Adrenal gland (tissue), 12 donors: ENCODE measurements around the gene SFXN5. TPM values are rescaled to one million over a fixed set of nuclear protein-coding genes. Genes with fewer than 3 reads are reported as not detected.

Source experiments
- DNase-seq, 7 donors: peaks; one replicate each; pipeline ENCODE4 v3.0.0-alpha.2; 2019 to 2020
- H3K27ac ChIP-seq, 5 donors: fragments of 200-600 bp; sonication (generic) in 4 of 5; 1 replicate in 3 of 5; 2 replicates in 2 of 5; pipeline versions ENCODE4 v1.5.1 to v1.8.0; 2016 to 2020; ENCODE audit warnings: mild to moderate bottlenecking in 1 of 5
- H3K27me3 ChIP-seq: fragments of 200-600 bp; 2 replicates; pipeline ENCODE4 v1.8.0; 2021
- H3K36me3 ChIP-seq, 2 donors: fragments of 200-600 bp; replicated peaks in 1 of 2; 1 replicate in 1 of 2; 2 replicates in 1 of 2; pipeline versions ENCODE4 v1.5.1 to v1.8.0; 2018 to 2022
- H3K4me1 ChIP-seq, 2 donors: fragments of 200-600 bp; replicated peaks in 1 of 2; 1 replicate in 1 of 2; 2 replicates in 1 of 2; pipeline versions ENCODE4 v1.5.1 to v1.8.0; 2018 to 2021
- H3K4me3 ChIP-seq, 4 donors: fragments of 200-600 bp; sonication (generic) in 3 of 4; one replicate each; pipeline ENCODE4 v1.5.1; 2016 to 2018
- H3K9me3 ChIP-seq, 3 donors: fragments of 200-600 bp; sonication (generic) in 1 of 3; replicated peaks in 1 of 3; 1 replicate in 2 of 3; 2 replicates in 1 of 3; pipeline versions ENCODE4 v1.5.1 to v1.8.0; 2016 to 2021
- POLR2A ChIP-seq, 2 donors: fragments of 450-650 bp; IDR thresholded peaks; one replicate each; pipeline ENCODE4 v1.6.1; 2017; ENCODE audit warnings: antibody characterized with exemption in 2 of 2, mild to moderate bottlenecking in 2 of 2, moderate library complexity in 1 of 2
- WGBS, 4 donors: extraction: QIAGEN DNeasy Blood & Tissue Kit in 2 of 4; methylation state at CpG; one replicate each; pipeline versions ENCODE4 v1.1.5 to v1.1.7; 2013 to 2017; 5-methylcytosine and 5-hydroxymethylcytosine counted together
- intact Hi-C, 2 donors: fragments of 100-400 bp; cut with DNase I; formaldehyde crosslinking; loops; one replicate each; pipeline versions ENCODE4 v1.14.1 to v1.15.0; 2022 to 2023
- polyA plus RNA-seq, 3 donors: library from polyadenylated mRNA; stranded (reverse); fragments of 200-250 nt in 2 of 3; fragments of 350-450 nt in 1 of 3; fragmentation: Illumina TruSeq in 1 of 3; extraction: RNeasy Lipid Tissue Mini Kit (QIAGEN cat#74804) in 1 of 3; gene quantifications; one replicate each; pipeline ENCODE4 v1.2.3, GENCODE V29; 2013 to 2014
- total RNA-seq, 9 donors: library from RNA; depleted of rRNA in 4 of 9; stranded (reverse); fragments of >200 nt in 4 of 9; fragments of 120-200 nt in 1 of 9; fragmentation: NEBNext Ultra II Directional in 1 of 9; extraction: Animal tissue kit (Norgen Biotek cat#: 25700) in 1 of 9; gene quantifications; one replicate each; pipeline versions ENCODE4 v1.1.0 to v1.2.4, GENCODE V29; 2013 to 2023
- TF ChIP-seq, protein P1 (sequence below), 6 experiments: fragments of 450-650 bp in 4 of 6; fragments of 200-600 bp in 2 of 6; sonication (generic) in 1 of 6; IDR thresholded peaks; 1 replicate in 5 of 6; 2 replicates in 1 of 6; pipeline versions ENCODE4 v1.5.1 to v1.8.0; 2016 to 2021; ENCODE audit warnings: antibody characterized with exemption in 6 of 6, mild to moderate bottlenecking in 2 of 6, moderate library complexity in 1 of 6
- donor health status: healthy with polysubstance abuse.
- donor health status: Bipolar disorder and iron deficiency.
- donor health status: DM: yes; HTN: yes; CAD: no.
- donor health status: DM: no; HTN: no; CAD: no.
- donor health status: DM: no; HTN: no; CAD: no.
- donor health status: DM: yes; HTN: yes; CAD: no.

The SFXN5 gene
- total and polyA plus RNA-seq, 12 donors, result 12.2 to 56.5 (median 32.7) TPM

- no peaks in the 10 kb centered on the region for H3K4me1 ChIP-seq
- no peaks in the 10 kb centered on the region for H3K9me3 ChIP-seq
- intact Hi-C loops, result no loop called here
- no peaks in the 10 kb centered on the region for H3K36me3 ChIP-seq
- no peak overlapping the region for H3K4me3 ChIP-seq
- no peak for TF ChIP-seq POLR2A (IDR thresholded peaks at IDR 0.05)
- TF ChIP-seq, protein P1, sequence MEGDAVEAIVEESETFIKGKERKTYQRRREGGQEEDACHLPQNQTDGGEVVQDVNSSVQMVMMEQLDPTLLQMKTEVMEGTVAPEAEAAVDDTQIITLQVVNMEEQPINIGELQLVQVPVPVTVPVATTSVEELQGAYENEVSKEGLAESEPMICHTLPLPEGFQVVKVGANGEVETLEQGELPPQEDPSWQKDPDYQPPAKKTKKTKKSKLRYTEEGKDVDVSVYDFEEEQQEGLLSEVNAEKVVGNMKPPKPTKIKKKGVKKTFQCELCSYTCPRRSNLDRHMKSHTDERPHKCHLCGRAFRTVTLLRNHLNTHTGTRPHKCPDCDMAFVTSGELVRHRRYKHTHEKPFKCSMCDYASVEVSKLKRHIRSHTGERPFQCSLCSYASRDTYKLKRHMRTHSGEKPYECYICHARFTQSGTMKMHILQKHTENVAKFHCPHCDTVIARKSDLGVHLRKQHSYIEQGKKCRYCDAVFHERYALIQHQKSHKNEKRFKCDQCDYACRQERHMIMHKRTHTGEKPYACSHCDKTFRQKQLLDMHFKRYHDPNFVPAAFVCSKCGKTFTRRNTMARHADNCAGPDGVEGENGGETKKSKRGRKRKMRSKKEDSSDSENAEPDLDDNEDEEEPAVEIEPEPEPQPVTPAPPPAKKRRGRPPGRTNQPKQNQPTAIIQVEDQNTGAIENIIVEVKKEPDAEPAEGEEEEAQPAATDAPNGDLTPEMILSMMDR (IDR thresholded peaks at IDR 0.05), result no peak
- no peak for DNase-seq
- no peaks in the 10 kb centered on the region for H3K27me3 ChIP-seq
- no peak overlapping the region for H3K27ac ChIP-seq
- WGBS, 4 donors, result 96 to 100% (median 100%) methylated on average over 1 of the region's 1 CpG
Measured at GRCh38 chr2:72953528-72953927, 118.0 kb downstream of the SFXN5 start.

DNA sequence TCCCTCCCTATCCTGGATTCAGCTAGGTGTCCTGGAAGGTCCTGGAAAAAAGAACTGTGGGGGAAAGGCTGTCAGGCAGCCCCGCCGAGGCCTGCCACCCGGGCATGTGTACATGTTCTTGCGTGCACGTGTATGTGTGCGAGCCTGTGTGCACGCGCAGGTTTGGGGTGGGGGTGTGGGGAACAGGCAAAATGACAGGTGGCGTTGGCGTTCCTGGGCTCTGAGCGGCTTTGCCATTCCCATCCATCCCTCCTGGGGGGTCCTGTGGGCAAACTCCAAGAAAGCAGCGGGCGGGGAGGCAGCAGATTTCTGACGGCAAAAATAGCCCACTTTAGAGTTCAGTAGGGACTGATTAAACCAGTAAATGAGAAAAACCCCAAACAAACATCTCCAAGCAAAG, 118.6 kb downstream of the SFXN5 start:
- H3K4me3 ChIP-seq, result no peak overlapping the region
- H3K4me1 ChIP-seq, result no peaks in the 10 kb centered on the region
- no peak overlapping the region for H3K27ac ChIP-seq
- no peaks in the 10 kb centered on the region for H3K36me3 ChIP-seq
- intact Hi-C loops, result no loop called here
- TF ChIP-seq, protein P1 (IDR thresholded peaks at IDR 0.05), result no peak
- TF ChIP-seq POLR2A (IDR thresholded peaks at IDR 0.05), result no peak
- no peak for DNase-seq
- H3K27me3 ChIP-seq, result no peaks in the 10 kb centered on the region
- WGBS, 4 donors, result 90 to 96% (median 95%) methylated on average over 14 of the region's 14 CpGs
- no peaks in the 10 kb centered on the region for H3K9me3 ChIP-seq

GRCh38 chr2:72952110-72952823, 119.2 kb downstream of the SFXN5 start:
- Histone ChIP-seq H3K36me3 (no peaks in the 10 kb centered on the region), H3K27me3 (no peaks in the 10 kb centered on the region), H3K9me3 (no peaks in the 10 kb centered on the region), H3K4me3 (no peak overlapping the region), H3K4me1 (no peaks in the 10 kb centered on the region), H3K27ac (no peak overlapping the region)
- intact Hi-C loops, result no loop called here
- DNase-seq, result no peak
- 87 to 95% (median 93%) methylated on average over 8 of the region's 8 CpGs for WGBS, 4 donors
- no peak for TF ChIP-seq POLR2A (IDR thresholded peaks at IDR 0.05)
- TF ChIP-seq, protein P1 (IDR thresholded peaks at IDR 0.05), result no peak

DNA sequence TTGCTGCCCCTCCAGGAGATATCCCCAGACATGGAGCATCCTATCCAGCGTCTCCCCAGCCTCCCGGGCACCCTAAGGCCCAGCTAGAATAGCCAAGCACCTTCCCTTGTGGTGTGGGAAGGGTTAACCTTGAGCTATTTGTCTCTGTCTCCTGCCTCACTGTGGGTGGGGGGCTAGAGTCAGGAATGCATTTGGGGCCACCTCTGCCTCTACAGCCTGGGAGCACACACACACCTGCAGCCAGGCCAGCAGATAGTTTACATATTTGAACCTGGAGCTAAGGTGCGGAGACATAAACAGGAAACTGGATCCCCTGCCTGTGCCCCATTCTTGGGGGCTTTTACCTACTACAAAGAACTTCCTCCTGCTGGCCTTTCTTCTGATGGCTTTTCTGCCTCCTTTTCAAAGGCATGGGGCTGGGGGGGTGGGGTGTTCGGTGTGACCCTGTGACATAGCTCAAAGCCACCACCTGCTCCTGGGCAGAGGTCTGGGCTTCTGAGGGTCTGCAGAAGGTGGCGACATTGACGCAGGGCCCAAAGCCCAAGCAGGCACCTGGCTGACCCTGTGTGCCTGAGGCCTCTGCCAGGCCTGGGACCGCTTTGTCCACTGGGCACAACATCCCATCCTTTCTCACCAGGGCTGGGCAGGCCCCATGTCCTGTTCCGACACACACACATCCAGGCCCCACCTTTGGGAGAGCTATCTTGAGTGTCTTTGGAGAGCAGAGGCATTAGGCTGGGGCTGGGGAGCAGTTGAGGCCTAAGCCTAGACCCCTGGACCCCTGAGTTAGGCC, 120.0 kb downstream of the SFXN5 start:
- DNase-seq, result no peak
- intact Hi-C loops, result no loop called here

More for the DNA sequence above, 120.0 kb downstream of the SFXN5 start:
- H3K9me3 ChIP-seq, result no peaks in the 10 kb centered on the region
- WGBS, 4 donors, result 90 to 97% (median 92%) methylated on average over 5 to 8 of the region's 8 CpGs
- no peak overlapping the region for H3K27ac ChIP-seq
- no peaks in the 10 kb centered on the region for H3K36me3 ChIP-seq
- H3K4me1 ChIP-seq, result no peaks in the 10 kb centered on the region
- TF ChIP-seq, protein P1 (IDR thresholded peaks at IDR 0.05), result no peak
- TF ChIP-seq POLR2A (IDR thresholded peaks at IDR 0.05), result no peak
- no peaks in the 10 kb centered on the region for H3K27me3 ChIP-seq
- no peak overlapping the region for H3K4me3 ChIP-seq
